Measurements from ENCODE around the gene HMCN2. TPM values are rescaled to one million over a fixed set of nuclear protein-coding genes. Genes with fewer than 3 reads are reported as not detected.

The HMCN2 gene, protein sequence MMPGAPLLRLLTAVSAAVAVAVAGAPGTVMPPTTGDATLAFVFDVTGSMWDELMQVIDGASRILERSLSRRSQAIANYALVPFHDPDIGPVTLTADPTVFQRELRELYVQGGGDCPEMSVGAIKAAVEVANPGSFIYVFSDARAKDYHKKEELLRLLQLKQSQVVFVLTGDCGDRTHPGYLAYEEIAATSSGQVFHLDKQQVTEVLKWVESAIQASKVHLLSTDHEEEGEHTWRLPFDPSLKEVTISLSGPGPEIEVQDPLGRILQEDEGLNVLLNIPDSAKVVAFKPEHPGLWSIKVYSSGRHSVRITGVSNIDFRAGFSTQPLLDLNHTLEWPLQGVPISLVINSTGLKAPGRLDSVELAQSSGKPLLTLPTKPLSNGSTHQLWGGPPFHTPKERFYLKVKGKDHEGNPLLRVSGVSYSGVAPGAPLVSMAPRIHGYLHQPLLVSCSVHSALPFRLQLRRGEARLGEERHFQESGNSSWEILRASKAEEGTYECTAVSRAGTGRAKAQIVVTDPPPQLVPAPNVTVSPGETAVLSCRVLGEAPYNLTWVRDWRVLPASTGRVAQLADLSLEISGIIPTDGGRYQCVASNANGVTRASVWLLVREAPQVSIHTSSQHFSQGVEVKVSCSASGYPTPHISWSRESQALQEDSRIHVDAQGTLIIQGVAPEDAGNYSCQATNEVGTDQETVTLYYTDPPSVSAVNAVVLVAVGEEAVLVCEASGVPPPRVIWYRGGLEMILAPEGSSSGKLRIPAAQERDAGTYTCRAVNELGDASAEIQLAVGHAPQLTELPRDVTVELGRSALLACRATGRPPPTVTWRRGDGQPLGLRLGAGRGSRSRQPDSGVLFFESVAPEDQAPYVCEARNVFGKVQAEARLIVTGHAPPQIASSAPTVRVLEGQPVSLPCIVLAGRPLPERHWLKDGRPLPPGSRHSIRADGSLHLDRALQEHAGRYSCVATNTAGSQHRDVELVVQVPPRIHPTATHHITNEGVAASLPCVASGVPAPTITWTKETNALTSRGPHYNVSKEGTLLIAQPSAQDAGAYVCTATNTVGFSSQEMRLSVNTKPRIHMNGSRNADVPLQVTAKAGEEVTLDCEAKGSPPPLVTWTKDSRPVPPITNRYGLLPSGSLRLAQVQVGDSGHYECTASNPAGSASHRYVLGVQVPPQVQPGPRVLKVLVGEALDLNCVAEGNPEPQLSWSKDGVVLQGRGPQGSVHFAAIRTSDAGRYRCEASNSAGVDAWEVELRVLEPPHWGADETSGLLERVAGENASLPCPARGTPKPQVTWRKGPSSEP (N-terminal part only)
- total RNA-seq (1 to 10 TPM in 3 of 7 donors, under 1 TPM in 4; 0.12 to 4.2 (median 0.96) TPM), polyA plus RNA-seq (1 to 10 TPM in 1 of 2 donors, under 1 TPM in 1; 0.98 to 1.5 TPM)
- long read RNA-seq, donor 1, partial matches to known transcripts: 2 of 2 reads
- long read RNA-seq, donor 1, other reads (novel, unspliced or antisense): 0 of 2 reads
- long read RNA-seq, donor 2: 0 reads
- long read RNA-seq, donor 3, partial matches to known transcripts: 0 of 1 reads
- long read RNA-seq, donor 3, other reads (novel, unspliced or antisense): 1 of 1 reads

DNA sequence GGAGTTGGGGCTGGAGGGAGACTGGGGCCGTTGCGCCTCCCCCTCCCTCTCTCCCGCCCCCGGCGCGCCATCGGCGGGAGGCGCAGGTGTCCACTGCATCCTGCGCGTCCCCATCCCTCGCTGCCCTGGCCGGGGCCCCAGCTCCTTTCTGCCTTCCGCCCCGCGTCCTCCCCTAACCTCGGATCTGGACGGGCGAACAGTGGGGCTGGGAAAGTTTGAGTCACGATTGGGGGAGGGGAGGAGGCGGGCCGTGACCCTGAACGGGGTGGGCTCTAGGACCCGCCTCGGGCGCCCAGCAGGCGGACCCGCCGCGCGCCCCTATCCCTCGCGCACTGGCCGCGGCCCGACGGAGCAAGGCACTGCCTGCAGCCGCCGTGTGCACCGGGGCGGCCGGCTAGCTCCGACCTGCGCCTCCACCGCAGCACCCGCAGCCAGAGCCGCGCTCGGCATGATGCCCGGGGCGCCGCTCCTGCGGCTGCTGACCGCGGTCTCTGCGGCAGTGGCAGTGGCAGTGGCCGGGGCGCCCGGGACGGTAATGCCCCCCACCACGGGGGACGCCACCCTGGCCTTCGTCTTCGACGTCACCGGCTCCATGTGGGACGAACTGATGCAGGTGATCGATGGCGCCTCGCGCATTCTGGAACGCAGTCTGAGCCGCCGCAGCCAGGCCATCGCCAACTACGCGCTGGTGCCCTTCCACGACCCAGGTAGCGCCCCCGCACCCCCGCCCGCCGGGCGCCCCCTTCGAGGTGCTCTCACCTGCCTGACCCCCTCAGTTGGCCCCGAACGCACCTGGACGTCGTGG is at the start of gene HMCN2:
Gene HMCN2, plus strand, starts transcription at position 330 of the 805 bp plus-strand sequence. Its CDS starts 119 bp downstream, at position 449.
- Histone ChIP-seq H3K27me3 (no peaks in the 10 kb centered on the region), H3K36me3 (no peaks in the 10 kb centered on the region), H3K4me1 (ENCODE audit: insufficient read depth) (no peaks in the 10 kb centered on the region), H3K4me3 (peak within 1 kb of the TSS; percentile 24), H3K27ac (no peak within 1 kb of the TSS), H3K9me3 (no peaks in the 10 kb centered on the region)
- TF ChIP-seq EP300 (IDR thresholded peaks at IDR 0.05) (no peak), POLR2A (IDR thresholded peaks at IDR 0.05) (no peak)
- TF ChIP-seq, protein P1, sequence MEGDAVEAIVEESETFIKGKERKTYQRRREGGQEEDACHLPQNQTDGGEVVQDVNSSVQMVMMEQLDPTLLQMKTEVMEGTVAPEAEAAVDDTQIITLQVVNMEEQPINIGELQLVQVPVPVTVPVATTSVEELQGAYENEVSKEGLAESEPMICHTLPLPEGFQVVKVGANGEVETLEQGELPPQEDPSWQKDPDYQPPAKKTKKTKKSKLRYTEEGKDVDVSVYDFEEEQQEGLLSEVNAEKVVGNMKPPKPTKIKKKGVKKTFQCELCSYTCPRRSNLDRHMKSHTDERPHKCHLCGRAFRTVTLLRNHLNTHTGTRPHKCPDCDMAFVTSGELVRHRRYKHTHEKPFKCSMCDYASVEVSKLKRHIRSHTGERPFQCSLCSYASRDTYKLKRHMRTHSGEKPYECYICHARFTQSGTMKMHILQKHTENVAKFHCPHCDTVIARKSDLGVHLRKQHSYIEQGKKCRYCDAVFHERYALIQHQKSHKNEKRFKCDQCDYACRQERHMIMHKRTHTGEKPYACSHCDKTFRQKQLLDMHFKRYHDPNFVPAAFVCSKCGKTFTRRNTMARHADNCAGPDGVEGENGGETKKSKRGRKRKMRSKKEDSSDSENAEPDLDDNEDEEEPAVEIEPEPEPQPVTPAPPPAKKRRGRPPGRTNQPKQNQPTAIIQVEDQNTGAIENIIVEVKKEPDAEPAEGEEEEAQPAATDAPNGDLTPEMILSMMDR (IDR thresholded peaks at IDR 0.05): no peak
- no peak for DNase-seq
- 1 to 3% (median 2%) methylated on average over 45 to 82 of the region's 89 CpGs for WGBS, 3 donors
- intact Hi-C loops (cut with DNase I): no loop called here

DNA sequence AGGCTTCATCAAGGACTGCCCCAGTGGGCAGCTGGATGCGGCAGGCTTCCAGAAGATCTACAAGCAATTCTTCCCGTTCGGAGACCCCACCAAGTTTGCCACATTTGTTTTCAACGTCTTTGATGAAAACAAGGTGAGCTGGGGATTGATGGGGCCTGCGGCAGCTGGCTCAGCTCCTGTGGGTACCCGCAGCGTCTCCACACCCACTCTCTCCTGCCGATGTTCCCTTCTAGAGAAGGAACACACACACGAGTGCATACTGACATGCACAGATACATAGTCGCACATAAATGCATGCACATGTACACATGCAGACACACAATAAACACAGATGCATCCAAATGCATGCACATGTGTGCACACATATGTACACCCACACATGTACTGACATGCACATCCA is 47.7 kb upstream of the HMCN2 start:
- no peak overlapping the region for H3K27ac ChIP-seq
- TF ChIP-seq EP300 (IDR thresholded peaks at IDR 0.05): no peak
- TF ChIP-seq, protein P1 (IDR thresholded peaks at IDR 0.05): no peak
- TF ChIP-seq POLR2A (IDR thresholded peaks at IDR 0.05): no peak

DNA sequence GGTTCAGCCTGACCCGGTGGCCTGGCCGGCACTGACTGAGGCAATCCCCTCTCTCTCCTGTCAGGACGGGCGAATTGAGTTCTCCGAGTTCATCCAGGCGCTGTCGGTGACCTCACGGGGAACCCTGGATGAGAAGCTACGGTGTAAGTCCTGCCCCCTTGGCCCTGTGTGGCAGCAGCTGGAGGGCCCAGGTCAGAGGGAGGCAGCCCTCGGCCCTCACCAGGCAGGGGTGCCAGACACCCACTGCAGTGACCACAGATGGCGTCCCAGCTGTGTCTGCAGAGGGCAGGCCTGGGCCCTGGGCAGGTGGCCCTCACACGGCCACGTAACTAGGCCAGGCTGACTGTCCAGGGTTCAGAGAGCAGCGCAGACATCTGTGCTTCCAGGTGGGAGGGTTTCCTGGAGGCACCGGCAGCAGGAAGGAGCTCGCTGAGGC is 45.9 kb upstream of the HMCN2 start:
- Histone ChIP-seq H3K4me3 (no peak overlapping the region), H3K27ac (peak overlapping the region in 1 of 2 donors; percentile 32), H3K27me3 (no peaks in the 10 kb centered on the region), H3K36me3 (no peaks in the 10 kb centered on the region), H3K9me3 (no peaks in the 10 kb centered on the region), H3K4me1 (ENCODE audit: insufficient read depth) (peaks cover 7% of the 10 kb centered on the region)
- WGBS, 3 donors: 54 to 67% (median 54%) methylated on average over 11 to 16 of the region's 16 CpGs
- intact Hi-C loops (cut with DNase I): no loop called here
- no peak for TF ChIP-seq EP300 (IDR thresholded peaks at IDR 0.05)
- TF ChIP-seq, protein P1 (IDR thresholded peaks at IDR 0.05): no peak
- TF ChIP-seq POLR2A (IDR thresholded peaks at IDR 0.05): no peak
- no peak for DNase-seq

More for the DNA sequence above, 47.7 kb upstream of the HMCN2 start:
- intact Hi-C loops (cut with DNase I): no loop called here
- 83 to 85% (median 83%) methylated on average over 10 of the region's 10 CpGs for WGBS, 3 donors
- peaks cover 10% of the 10 kb centered on the region for H3K4me1 ChIP-seq (ENCODE audit: insufficient read depth)
- DNase-seq: no peak
- H3K27me3 ChIP-seq: no peaks in the 10 kb centered on the region
- no peaks in the 10 kb centered on the region for H3K9me3 ChIP-seq
- no peaks in the 10 kb centered on the region for H3K36me3 ChIP-seq
- no peak overlapping the region for H3K4me3 ChIP-seq

Measured in ovary (tissue), 10 donors.